A172 (cell line): Measurements from ENCODE around the gene GCLC. TPM values are rescaled to one million over a fixed set of nuclear protein-coding genes. Genes with fewer than 3 reads are reported as not detected.

Experiments used
- DNase-seq: peaks from one replicate; pipeline ENCODE4 v3.0.0-alpha.2; 2015; ENCODE audit warnings: low spot score
- total RNA-seq: library from RNA; depleted of rRNA; stranded (reverse); fragments of >200 nt; shearing (Covaris generic); gene quantifications from 2 replicates; pipeline ENCODE4 v1.2.3, GENCODE V29; 2014; rRNA removed

The GCLC gene
- total RNA-seq, 1 experiment from 2014 or later, result 14.7 TPM

GRCh38 chr6:53456809-53457208 is 88.1 kb downstream of the GCLC start:
- DNase-seq, result no peak

- no peak for DNase-seq
Observed at GRCh38 chr6:53455678-53456077, 89.2 kb downstream of the GCLC start.

- no peak for DNase-seq
Observed at GRCh38 chr6:53451165-53451564, 93.7 kb downstream of the GCLC start.

- DNase-seq, result no peak
Observed at GRCh38 chr6:53447865-53448264, 97.0 kb downstream of the GCLC start.

Other genes starting within 250 kb of the GCLC start
- gene ELOVL5, start 196.2 kb downstream of the GCLC start, total RNA-seq, result 57.3 and 74.4 TPM in 2 replicates
- not detected in 2 replicates for gene KLHL31, start 120.7 kb upstream of the GCLC start, total RNA-seq
- 11.3 and 13.3 TPM in 2 replicates for gene LRRC1, start 249.9 kb upstream of the GCLC start, total RNA-seq